HepG2 (cell line): ENCODE measurements around the gene CHCHD6. TPM values are rescaled to one million over a fixed set of nuclear protein-coding genes. Genes with fewer than 3 reads are reported as not detected.

Experiments used
- ATAC-seq: fragments of 200-7000 bp; cut with Tn5 transposase; 3 replicates; pipeline ENCODE4 v1.9.1; 2020; ENCODE audit warnings: mild to moderate bottlenecking, moderate library complexity
- BruUV-seq: library from RNA; stranded (reverse); fragments of 400-500 nt; replicated peaks from 2 replicates; lab custom pipeline; 2021; lab: Mats Ljungman, UMichigan
- CTCF ChIA-PET: fragments of 300-600 bp; formaldehyde crosslinking; extraction: SDS; loops from one replicate; lab custom pipeline; 2021; ENCODE audit warnings: low total read pairs, inconsistent platforms, low intra/inter-chr PET ratio; lab: Yijun Ruan, JAX
- POLR2A ChIA-PET: fragments of 350-600 bp; sonication (Branson Sonifier 250); formaldehyde crosslinking; loops from one replicate; lab custom pipeline; 2020; ENCODE audit warnings: antibody characterized with exemption, inconsistent platforms; lab: Yijun Ruan, JAX
- DNase-seq: peaks from one replicate; pipeline ENCODE4 v3.0.0-alpha.2; 2015; ENCODE audit warnings: low spot score
- FAIRE-seq: peaks from 3 replicates; lab custom pipeline; 2011; peaks lifted over from hg19 to GRCh38; lab: Jason Lieb, UNC
- H2AFZ ChIP-seq: one replicate; pipeline ENCODE4 v1.6.1; 2011; ENCODE audit warnings: low read length, inconsistent platforms
- H3K27ac ChIP-seq: fragments of 300-600 bp; 3 replicates; pipeline ENCODE4 v1.8.0; 2011; ENCODE audit warnings: mixed run types, mild to moderate bottlenecking, mixed read lengths, low read length, inconsistent platforms; ENCODE audit not compliant: insufficient read depth; ENCODE audit errors: extremely low read length
- H3K27me3 ChIP-seq, 2 experiments: fragments of 200-600 bp in 1 of 2; 2 replicates in 1 of 2; 3 replicates in 1 of 2; pipeline versions ENCODE4 v1.6.0 to v1.8.0; 2011; ENCODE audit warnings: low read length in 2 of 2, mild to moderate bottlenecking in 2 of 2, moderate library complexity in 2 of 2, inconsistent platforms in 1 of 2; ENCODE audit not compliant: insufficient read depth in 2 of 2, control insufficient read depth in 1 of 2
- H3K36me3 ChIP-seq, 2 experiments: fragments of 200-600 bp in 1 of 2; replicated peaks in 1 of 2; 2 replicates in 1 of 2; 3 replicates in 1 of 2; pipeline versions ENCODE4 v1.5.1 to v1.8.0; 2011; ENCODE audit warnings: low read length in 2 of 2, inconsistent platforms in 1 of 2; ENCODE audit not compliant: insufficient read depth in 2 of 2, control insufficient read depth in 1 of 2
- H3K4me1 ChIP-seq: 2 replicates; pipeline ENCODE4 v1.5.1; 2012; ENCODE audit warnings: low read length, inconsistent platforms; ENCODE audit not compliant: insufficient read depth
- H3K4me2 ChIP-seq: 2 replicates; pipeline ENCODE4 v1.6.0; 2011; ENCODE audit warnings: low read depth, low read length, inconsistent platforms
- H3K4me3 ChIP-seq, 3 experiments: fragments of 200-600 bp in 1 of 3; sonication (generic), shearing (Covaris generic) in 1 of 3; replicated peaks in 1 of 3; 2 replicates each; pipeline ENCODE4 v1.5.1; 2011 to 2016; ENCODE audit warnings: low read length in 3 of 3, inconsistent platforms in 2 of 3, low read depth in 2 of 3, mild to moderate bottlenecking in 2 of 3, control low read depth in 1 of 3, mixed read lengths in 1 of 3; ENCODE audit not compliant: insufficient read depth in 1 of 3
- H3K79me2 ChIP-seq: one replicate; pipeline ENCODE4 v1.6.1; 2011; ENCODE audit warnings: low read length, inconsistent platforms; ENCODE audit not compliant: insufficient read depth
- H3K9ac ChIP-seq: 2 replicates; pipeline ENCODE4 v1.6.0; 2011; ENCODE audit warnings: mild to moderate bottlenecking, low read depth, low read length, inconsistent platforms; ENCODE audit not compliant: insufficient read depth
- H3K9me3 ChIP-seq: 2 replicates; pipeline ENCODE4 v1.5.1; 2012; ENCODE audit warnings: mild to moderate bottlenecking, low read length
- H4K20me1 ChIP-seq: 2 replicates; pipeline ENCODE4 v1.6.0; 2011; ENCODE audit warnings: inconsistent platforms, mild to moderate bottlenecking, low read length, moderate library complexity; ENCODE audit not compliant: insufficient read depth
- EZH2 ChIP-seq: conservative IDR thresholded peaks from 2 replicates; pipeline ENCODE4 v1.6.1; 2012; ENCODE audit warnings: mild to moderate bottlenecking, low read depth, low read length, moderate library complexity
- ZKSCAN5 ChIP-seq: sonication (generic); formaldehyde crosslinking; IDR thresholded peaks from 2 replicates; pipeline ENCODE4 v1.5.1; 2020; ENCODE audit warnings: mild to moderate bottlenecking, missing genetic modification reagents
- WGBS: methylation state at CpG from one replicate; pipeline ENCODE4 v1.1.6; 2017; ENCODE audit warnings: low lambda C conversion rate; 5-methylcytosine and 5-hydroxymethylcytosine counted together
- in situ Hi-C: cut with HindIII; loops from 2 replicates; pipeline ENCODE4 v1.10.0; 2017; ENCODE audit warnings: low pct_unique_long_range_greater_than_20kb; ENCODE audit not compliant: extremely low pct_ligation_motif_present
- intact Hi-C: fragments of 100-400 bp; cut with micrococcal nuclease; formaldehyde crosslinking; loops from one replicate; pipeline ENCODE4 v1.10.0; 2022; ENCODE audit not compliant: unreplicated experiment
- polyA plus RNA-seq, 8 experiments: library from polyadenylated mRNA; depleted of rRNA in 3 of 8; stranded (reverse) in 7 of 8; unstranded in 1 of 8; fragments of >200 nt; fragmentation: Illumina TruSeq in 4 of 8; extraction: Trizol in 4 of 8; gene quantifications; 2 replicates each; pipeline versions ENCODE4 v1.2.1 to v1.2.3, GENCODE V29; 2011 to 2016; ENCODE audit warnings: low read depth in 4 of 8, missing spikeins in 1 of 8, mixed read lengths in 1 of 8; ENCODE audit not compliant: insufficient read depth in 1 of 8
- total RNA-seq, 5 experiments: library from RNA; depleted of rRNA; stranded (reverse); fragments of >200 nt; fragmentation: Illumina TruSeq; extraction: Trizol; gene quantifications; 2 replicates each; pipeline ENCODE4 v1.2.3, GENCODE V29; 2016; ENCODE audit warnings: low read depth in 1 of 5
- TF ChIP-seq, protein P1 (sequence below): IDR thresholded peaks from 2 replicates; pipeline ENCODE4 v1.6.1; 2016; ENCODE audit warnings: mild to moderate bottlenecking, missing biosample characterization, missing genetic modification reagents
- TF ChIP-seq, protein P2 (sequence below): sonication (generic); formaldehyde crosslinking; IDR thresholded peaks from one replicate; pipeline ENCODE4 v1.5.1; 2020; ENCODE audit warnings: mild to moderate bottlenecking, missing genetic modification reagents; ENCODE audit errors: not compliant biosample characterization
- TF ChIP-seq, protein P3 (sequence below): sonication (generic); formaldehyde crosslinking; IDR thresholded peaks from 2 replicates; pipeline ENCODE4 v1.4.0; 2020; ENCODE audit warnings: mild to moderate bottlenecking, missing genetic modification reagents
- TF ChIP-seq, protein P4 (sequence below): sonication (generic); formaldehyde crosslinking; IDR thresholded peaks from 2 replicates; pipeline ENCODE4 v1.5.0; 2020; ENCODE audit warnings: mild to moderate bottlenecking, missing genetic modification reagents

The CHCHD6 gene
- total and polyA plus RNA-seq, 2 of the 13 experiments (the other 11 are each of a cell fraction or from before 2014, with no cell fraction given) = 20.3 to 20.8 TPM

DNA sequence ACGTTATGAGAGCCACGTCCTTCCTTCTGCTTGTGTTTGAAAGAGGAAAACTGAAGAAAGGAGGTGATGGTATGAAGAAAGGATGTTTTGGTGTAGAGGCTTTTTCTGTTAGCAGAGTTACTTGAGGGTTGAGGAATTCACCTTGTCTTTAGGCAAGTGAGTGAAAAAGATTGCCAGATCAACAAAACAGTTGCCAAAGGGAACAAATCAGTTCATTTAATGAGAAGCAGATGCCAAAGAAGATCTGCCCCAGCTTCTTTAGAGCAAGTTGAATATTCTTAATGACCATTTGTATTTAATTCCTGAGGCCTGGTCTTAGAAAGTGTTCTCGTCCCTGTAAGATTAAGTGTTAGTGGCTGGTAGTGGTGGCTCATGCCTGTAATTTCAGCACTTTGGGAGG, 2.6 kb downstream of the CHCHD6 start:
- no peaks in the 10 kb centered on the region; a peak in 2 of 5 replicates for H3K27me3 ChIP-seq
- FAIRE-seq (no peak), ATAC-seq (no peak), DNase-seq (no peak)
- POLR2A ChIA-PET = no interaction called here
- H3K79me2 ChIP-seq = peaks cover 11% of the 10 kb centered on the region
- no peak overlapping the region for H3K4me3 ChIP-seq
- no peaks in the 10 kb centered on the region for H4K20me1 ChIP-seq
- peaks cover under 1% of the 10 kb centered on the region; the same call in 1 of the 2 replicates for H3K9me3 ChIP-seq
- TF ChIP-seq, protein P1, sequence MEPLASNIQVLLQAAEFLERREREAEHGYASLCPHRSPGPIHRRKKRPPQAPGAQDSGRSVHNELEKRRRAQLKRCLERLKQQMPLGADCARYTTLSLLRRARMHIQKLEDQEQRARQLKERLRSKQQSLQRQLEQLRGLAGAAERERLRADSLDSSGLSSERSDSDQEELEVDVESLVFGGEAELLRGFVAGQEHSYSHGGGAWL (CRISPR knock-in tag) = no peak
- TF ChIP-seq ZKSCAN5 (CRISPR knock-in tag) (no peak), EZH2 (no peak)
- TF ChIP-seq, protein P2, sequence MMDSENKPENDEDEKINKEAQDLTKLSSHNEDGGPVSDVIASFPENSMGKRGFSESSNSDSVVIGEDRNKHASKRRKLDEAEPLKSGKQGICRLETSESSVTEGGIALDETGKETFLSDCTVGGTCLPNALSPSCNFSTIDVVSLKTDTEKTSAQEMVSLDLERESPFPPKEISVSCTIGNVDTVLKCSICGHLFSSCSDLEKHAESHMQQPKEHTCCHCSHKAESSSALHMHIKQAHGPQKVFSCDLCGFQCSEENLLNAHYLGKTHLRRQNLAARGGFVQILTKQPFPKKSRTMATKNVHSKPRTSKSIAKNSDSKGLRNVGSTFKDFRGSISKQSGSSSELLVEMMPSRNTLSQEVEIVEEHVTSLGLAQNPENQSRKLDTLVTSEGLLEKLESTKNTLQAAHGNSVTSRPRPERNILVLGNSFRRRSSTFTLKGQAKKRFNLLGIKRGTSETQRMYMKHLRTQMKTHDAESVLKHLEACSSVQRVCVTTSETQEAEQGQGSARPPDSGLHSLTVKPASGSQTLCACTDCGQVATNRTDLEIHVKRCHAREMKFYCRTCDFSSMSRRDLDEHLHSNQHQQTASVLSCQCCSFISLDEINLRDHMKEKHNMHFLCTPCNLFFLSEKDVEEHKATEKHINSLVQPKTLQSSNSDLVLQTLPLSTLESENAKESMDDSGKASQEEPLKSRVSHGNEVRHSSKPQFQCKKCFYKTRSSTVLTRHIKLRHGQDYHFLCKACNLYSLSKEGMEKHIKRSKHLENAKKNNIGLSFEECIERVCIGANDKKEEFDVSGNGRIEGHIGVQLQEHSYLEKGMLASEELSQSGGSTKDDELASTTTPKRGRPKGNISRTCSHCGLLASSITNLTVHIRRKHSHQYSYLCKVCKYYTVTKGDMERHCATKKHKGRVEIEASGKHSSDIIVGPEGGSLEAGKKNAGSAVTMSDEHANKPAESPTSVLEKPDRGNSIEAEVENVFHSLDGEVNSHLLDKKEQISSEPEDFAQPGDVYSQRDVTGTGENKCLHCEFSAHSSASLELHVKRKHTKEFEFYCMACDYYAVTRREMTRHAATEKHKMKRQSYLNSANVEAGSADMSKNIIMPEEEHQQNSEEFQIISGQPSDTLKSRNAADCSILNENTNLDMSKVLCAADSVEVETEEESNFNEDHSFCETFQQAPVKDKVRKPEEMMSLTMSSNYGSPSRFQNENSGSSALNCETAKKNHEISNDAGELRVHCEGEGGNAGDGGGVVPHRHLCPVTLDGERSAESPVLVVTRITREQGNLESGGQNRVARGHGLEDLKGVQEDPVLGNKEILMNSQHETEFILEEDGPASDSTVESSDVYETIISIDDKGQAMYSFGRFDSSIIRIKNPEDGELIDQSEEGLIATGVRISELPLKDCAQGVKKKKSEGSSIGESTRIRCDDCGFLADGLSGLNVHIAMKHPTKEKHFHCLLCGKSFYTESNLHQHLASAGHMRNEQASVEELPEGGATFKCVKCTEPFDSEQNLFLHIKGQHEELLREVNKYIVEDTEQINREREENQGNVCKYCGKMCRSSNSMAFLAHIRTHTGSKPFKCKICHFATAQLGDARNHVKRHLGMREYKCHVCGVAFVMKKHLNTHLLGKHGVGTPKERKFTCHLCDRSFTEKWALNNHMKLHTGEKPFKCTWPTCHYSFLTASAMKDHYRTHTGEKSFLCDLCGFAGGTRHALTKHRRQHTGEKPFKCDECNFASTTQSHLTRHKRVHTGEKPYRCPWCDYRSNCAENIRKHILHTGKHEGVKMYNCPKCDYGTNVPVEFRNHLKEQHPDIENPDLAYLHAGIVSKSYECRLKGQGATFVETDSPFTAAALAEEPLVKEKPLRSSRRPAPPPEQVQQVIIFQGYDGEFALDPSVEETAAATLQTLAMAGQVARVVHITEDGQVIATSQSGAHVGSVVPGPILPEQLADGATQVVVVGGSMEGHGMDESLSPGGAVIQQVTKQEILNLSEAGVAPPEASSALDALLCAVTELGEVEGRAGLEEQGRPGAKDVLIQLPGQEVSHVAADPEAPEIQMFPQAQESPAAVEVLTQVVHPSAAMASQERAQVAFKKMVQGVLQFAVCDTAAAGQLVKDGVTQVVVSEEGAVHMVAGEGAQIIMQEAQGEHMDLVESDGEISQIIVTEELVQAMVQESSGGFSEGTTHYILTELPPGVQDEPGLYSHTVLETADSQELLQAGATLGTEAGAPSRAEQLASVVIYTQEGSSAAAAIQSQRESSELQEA (CRISPR knock-in tag) = no peak
- TF ChIP-seq, protein P3, sequence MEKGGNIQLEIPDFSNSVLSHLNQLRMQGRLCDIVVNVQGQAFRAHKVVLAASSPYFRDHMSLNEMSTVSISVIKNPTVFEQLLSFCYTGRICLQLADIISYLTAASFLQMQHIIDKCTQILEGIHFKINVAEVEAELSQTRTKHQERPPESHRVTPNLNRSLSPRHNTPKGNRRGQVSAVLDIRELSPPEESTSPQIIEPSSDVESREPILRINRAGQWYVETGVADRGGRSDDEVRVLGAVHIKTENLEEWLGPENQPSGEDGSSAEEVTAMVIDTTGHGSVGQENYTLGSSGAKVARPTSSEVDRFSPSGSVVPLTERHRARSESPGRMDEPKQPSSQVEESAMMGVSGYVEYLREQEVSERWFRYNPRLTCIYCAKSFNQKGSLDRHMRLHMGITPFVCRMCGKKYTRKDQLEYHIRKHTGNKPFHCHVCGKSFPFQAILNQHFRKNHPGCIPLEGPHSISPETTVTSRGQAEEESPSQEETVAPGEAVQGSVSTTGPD (CRISPR knock-in tag) = no peak
- TF ChIP-seq, protein P4, sequence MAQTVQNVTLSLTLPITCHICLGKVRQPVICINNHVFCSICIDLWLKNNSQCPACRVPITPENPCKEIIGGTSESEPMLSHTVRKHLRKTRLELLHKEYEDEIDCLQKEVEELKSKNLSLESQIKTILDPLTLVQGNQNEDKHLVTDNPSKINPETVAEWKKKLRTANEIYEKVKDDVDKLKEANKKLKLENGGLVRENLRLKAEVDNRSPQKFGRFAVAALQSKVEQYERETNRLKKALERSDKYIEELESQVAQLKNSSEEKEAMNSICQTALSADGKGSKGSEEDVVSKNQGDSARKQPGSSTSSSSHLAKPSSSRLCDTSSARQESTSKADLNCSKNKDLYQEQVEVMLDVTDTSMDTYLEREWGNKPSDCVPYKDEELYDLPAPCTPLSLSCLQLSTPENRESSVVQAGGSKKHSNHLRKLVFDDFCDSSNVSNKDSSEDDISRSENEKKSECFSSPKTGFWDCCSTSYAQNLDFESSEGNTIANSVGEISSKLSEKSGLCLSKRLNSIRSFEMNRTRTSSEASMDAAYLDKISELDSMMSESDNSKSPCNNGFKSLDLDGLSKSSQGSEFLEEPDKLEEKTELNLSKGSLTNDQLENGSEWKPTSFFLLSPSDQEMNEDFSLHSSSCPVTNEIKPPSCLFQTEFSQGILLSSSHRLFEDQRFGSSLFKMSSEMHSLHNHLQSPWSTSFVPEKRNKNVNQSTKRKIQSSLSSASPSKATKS = no peak
- peaks cover 0 to 2% of the 10 kb centered on the region in 2 experiments; a peak in 2 of 5 replicates for H3K36me3 ChIP-seq
- no TSS peak for BruUV-seq
- H2AFZ ChIP-seq = no peak overlapping the region
- no peak overlapping the region for H3K27ac ChIP-seq
- CTCF ChIA-PET = no interaction called here
- H3K4me2 ChIP-seq = no peak overlapping the region
- H3K9ac ChIP-seq = no peak overlapping the region
- H3K4me1 ChIP-seq = peaks cover 23% of the 10 kb centered on the region
- intact Hi-C loops = no loop called here
- in situ Hi-C loops = no loop called here
- 97% methylated on average over 3 of the region's 3 CpGs for WGBS
